GM12878 (cell line): Measurements from ENCODE around the gene GABARAPL2. TPM values are rescaled to one million over a fixed set of nuclear protein-coding genes. Genes with fewer than 3 reads are reported as not detected.

ENCODE experiments used
- ATF7 ChIP-seq: fragments of 450-650 bp; IDR thresholded peaks from 2 replicates; pipeline ENCODE4 v1.6.1; 2016; ENCODE audit warnings: low read depth, mild to moderate bottlenecking
- ESRRA ChIP-seq: IDR thresholded peaks from 2 replicates; pipeline ENCODE4 v1.6.1; 2012; ENCODE audit warnings: mild to moderate bottlenecking, low read length, improper control_type of control experiment
- LARP7 ChIP-seq: fragments of 450-650 bp; IDR thresholded peaks from 2 replicates; pipeline ENCODE4 v1.6.1; 2017; ENCODE audit warnings: mild to moderate bottlenecking
- RAD21 ChIP-seq: IDR thresholded peaks from 2 replicates; pipeline ENCODE4 v1.6.1; 2011; ENCODE audit warnings: mild to moderate bottlenecking, low read depth, low read length, moderate library complexity; ENCODE audit not compliant: insufficient read depth
- RAD51 ChIP-seq: fragments of 450-650 bp; IDR thresholded peaks from 2 replicates; pipeline ENCODE4 v1.6.1; 2016; ENCODE audit warnings: moderate library complexity, mild to moderate bottlenecking, inconsistent platforms
- SIX5 ChIP-seq: IDR thresholded peaks from 2 replicates; pipeline ENCODE4 v1.6.1; 2011; ENCODE audit warnings: mild to moderate bottlenecking, low read depth, low read length, moderate library complexity; ENCODE audit not compliant: severe bottlenecking
- SMAD1 ChIP-seq: fragments of 450-650 bp; IDR thresholded peaks from 2 replicates; pipeline ENCODE4 v1.6.1; 2018; ENCODE audit warnings: mild to moderate bottlenecking, low read depth; ENCODE audit not compliant: partially characterized antibody
- SUZ12 ChIP-seq: fragments of 200-600 bp; sonication (generic); IDR thresholded peaks from one replicate; pipeline ENCODE4 v1.6.1; 2018; ENCODE audit warnings: antibody characterized with exemption, mild to moderate bottlenecking; ENCODE audit not compliant: unreplicated experiment
- TCF3 ChIP-seq: IDR thresholded peaks from 2 replicates; pipeline ENCODE4 v1.6.1; 2012; ENCODE audit warnings: low read depth, mild to moderate bottlenecking, low read length, borderline replicate concordance; ENCODE audit not compliant: insufficient read depth
- polyA plus RNA-seq, 11 experiments: library from polyadenylated mRNA; depleted of rRNA in 4 of 11; unstranded in 6 of 11; stranded (reverse) in 5 of 11; fragments of >200 nt; fragmentation: Nextera tagmentation in 4 of 11; fragmentation: Illumina TruSeq in 1 of 11; extraction: Ambion mirVana in 4 of 11; extraction: Trizol in 1 of 11; gene quantifications; 1 replicate in 1 of 11; 2 replicates in 10 of 11; pipeline versions ENCODE4 v1.2.1 to v1.2.3, GENCODE V29; 2011 to 2016; ENCODE audit warnings: inconsistent platforms in 2 of 11, missing spikeins in 2 of 11, low read depth in 1 of 11
- total RNA-seq, 4 experiments: library from RNA; depleted of rRNA in 3 of 4; stranded (reverse); fragments of >200 nt in 3 of 4; fragmentation: Illumina TruSeq in 1 of 4; extraction: Trizol in 1 of 4; gene quantifications; 2 replicates each; pipeline versions ENCODE4 v1.2.1 to v1.2.3, GENCODE V29; 2013 to 2021
- TF ChIP-seq, protein P1 (sequence below): IDR thresholded peaks from 2 replicates; pipeline ENCODE4 v1.6.1; 2012; ENCODE audit warnings: mild to moderate bottlenecking, low read depth, low read length
- TF ChIP-seq, protein P2 (sequence below): IDR thresholded peaks from 2 replicates; pipeline ENCODE4 v1.6.1; 2011; ENCODE audit warnings: mild to moderate bottlenecking, low read depth, low read length, moderate library complexity; ENCODE audit not compliant: insufficient replicate concordance
- TF ChIP-seq, protein P3 (sequence below): IDR thresholded peaks from 2 replicates; pipeline ENCODE4 v1.6.1; 2012; ENCODE audit warnings: low read depth, low read length, improper control_type of control experiment
- TF ChIP-seq, protein P4 (sequence below): fragments of 450-650 bp; IDR thresholded peaks from 2 replicates; pipeline ENCODE4 v1.6.1; 2017; ENCODE audit warnings: antibody characterized with exemption, mild to moderate bottlenecking, moderate library complexity
- TF ChIP-seq, protein P5 (sequence below): fragments of 450-650 bp; IDR thresholded peaks from 2 replicates; pipeline ENCODE4 v1.6.1; 2017; ENCODE audit warnings: borderline replicate concordance

GABARAPL2 gene
- total and polyA plus RNA-seq, 10 of the 15 experiments (the other 5 are each of a cell fraction or from before 2014, with no cell fraction given): 61.9 to 359 (median 128) TPM

DNA sequence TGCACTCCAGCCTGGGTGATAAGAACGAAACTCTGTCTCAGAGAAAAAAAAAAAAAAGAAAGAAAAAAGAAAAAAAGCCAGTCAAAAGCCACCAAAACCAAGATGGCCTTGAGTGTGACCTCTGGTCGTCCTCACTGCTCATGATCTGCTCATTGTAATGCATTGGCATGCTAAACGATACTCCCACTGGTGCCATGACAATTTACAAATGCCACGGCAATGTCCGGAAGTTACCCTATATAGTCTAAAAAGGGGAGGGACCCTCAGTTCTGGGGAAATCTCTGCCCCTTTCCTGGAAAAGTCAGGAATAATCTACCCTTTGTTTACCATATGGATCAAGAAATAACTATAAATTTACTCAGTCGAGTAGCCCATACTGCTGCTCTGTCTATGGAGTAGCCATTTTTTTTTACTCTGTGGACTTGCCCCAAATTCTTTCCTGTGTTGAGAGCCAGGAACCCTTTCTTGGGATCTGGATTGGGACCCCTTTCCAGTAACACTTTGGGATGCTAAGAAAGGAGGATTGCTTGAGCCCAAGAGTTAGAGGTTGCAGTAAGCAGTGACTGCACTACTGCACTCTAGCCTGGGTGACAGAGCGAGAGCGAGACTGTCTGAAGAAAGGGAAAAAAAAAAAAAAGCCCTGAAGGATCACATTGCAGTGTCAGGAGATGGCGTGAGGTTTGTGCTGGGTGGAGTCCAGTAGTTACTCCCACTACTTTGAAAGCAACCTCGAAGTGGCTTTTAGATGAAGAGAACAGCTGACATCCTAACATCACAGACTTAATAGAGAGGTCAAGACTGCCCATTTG lies 6.4 kb upstream of the GABARAPL2 start (continued):
- TF ChIP-seq, protein P1, sequence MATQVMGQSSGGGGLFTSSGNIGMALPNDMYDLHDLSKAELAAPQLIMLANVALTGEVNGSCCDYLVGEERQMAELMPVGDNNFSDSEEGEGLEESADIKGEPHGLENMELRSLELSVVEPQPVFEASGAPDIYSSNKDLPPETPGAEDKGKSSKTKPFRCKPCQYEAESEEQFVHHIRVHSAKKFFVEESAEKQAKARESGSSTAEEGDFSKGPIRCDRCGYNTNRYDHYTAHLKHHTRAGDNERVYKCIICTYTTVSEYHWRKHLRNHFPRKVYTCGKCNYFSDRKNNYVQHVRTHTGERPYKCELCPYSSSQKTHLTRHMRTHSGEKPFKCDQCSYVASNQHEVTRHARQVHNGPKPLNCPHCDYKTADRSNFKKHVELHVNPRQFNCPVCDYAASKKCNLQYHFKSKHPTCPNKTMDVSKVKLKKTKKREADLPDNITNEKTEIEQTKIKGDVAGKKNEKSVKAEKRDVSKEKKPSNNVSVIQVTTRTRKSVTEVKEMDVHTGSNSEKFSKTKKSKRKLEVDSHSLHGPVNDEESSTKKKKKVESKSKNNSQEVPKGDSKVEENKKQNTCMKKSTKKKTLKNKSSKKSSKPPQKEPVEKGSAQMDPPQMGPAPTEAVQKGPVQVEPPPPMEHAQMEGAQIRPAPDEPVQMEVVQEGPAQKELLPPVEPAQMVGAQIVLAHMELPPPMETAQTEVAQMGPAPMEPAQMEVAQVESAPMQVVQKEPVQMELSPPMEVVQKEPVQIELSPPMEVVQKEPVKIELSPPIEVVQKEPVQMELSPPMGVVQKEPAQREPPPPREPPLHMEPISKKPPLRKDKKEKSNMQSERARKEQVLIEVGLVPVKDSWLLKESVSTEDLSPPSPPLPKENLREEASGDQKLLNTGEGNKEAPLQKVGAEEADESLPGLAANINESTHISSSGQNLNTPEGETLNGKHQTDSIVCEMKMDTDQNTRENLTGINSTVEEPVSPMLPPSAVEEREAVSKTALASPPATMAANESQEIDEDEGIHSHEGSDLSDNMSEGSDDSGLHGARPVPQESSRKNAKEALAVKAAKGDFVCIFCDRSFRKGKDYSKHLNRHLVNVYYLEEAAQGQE: no peak
- TF ChIP-seq, protein P2, sequence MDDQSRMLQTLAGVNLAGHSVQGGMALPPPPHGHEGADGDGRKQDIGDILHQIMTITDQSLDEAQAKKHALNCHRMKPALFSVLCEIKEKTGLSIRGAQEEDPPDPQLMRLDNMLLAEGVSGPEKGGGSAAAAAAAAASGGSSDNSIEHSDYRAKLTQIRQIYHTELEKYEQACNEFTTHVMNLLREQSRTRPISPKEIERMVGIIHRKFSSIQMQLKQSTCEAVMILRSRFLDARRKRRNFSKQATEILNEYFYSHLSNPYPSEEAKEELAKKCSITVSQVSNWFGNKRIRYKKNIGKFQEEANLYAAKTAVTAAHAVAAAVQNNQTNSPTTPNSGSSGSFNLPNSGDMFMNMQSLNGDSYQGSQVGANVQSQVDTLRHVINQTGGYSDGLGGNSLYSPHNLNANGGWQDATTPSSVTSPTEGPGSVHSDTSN: no peak
- TF ChIP-seq ESRRA: no peak
- TF ChIP-seq ATF7: no peak
- TF ChIP-seq SMAD1: no peak
- TF ChIP-seq, protein P3, sequence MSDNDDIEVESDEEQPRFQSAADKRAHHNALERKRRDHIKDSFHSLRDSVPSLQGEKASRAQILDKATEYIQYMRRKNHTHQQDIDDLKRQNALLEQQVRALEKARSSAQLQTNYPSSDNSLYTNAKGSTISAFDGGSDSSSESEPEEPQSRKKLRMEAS: no peak
- TF ChIP-seq, protein P4, sequence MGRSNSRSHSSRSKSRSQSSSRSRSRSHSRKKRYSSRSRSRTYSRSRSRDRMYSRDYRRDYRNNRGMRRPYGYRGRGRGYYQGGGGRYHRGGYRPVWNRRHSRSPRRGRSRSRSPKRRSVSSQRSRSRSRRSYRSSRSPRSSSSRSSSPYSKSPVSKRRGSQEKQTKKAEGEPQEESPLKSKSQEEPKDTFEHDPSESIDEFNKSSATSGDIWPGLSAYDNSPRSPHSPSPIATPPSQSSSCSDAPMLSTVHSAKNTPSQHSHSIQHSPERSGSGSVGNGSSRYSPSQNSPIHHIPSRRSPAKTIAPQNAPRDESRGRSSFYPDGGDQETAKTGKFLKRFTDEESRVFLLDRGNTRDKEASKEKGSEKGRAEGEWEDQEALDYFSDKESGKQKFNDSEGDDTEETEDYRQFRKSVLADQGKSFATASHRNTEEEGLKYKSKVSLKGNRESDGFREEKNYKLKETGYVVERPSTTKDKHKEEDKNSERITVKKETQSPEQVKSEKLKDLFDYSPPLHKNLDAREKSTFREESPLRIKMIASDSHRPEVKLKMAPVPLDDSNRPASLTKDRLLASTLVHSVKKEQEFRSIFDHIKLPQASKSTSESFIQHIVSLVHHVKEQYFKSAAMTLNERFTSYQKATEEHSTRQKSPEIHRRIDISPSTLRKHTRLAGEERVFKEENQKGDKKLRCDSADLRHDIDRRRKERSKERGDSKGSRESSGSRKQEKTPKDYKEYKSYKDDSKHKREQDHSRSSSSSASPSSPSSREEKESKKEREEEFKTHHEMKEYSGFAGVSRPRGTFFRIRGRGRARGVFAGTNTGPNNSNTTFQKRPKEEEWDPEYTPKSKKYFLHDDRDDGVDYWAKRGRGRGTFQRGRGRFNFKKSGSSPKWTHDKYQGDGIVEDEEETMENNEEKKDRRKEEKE: no peak
- TF ChIP-seq, protein P5, sequence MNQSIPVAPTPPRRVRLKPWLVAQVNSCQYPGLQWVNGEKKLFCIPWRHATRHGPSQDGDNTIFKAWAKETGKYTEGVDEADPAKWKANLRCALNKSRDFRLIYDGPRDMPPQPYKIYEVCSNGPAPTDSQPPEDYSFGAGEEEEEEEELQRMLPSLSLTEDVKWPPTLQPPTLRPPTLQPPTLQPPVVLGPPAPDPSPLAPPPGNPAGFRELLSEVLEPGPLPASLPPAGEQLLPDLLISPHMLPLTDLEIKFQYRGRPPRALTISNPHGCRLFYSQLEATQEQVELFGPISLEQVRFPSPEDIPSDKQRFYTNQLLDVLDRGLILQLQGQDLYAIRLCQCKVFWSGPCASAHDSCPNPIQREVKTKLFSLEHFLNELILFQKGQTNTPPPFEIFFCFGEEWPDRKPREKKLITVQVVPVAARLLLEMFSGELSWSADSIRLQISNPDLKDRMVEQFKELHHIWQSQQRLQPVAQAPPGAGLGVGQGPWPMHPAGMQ: no peak
- TF ChIP-seq RAD51: no peak
- TF ChIP-seq TCF3: no peak
- no peak for TF ChIP-seq SUZ12
- no peak for TF ChIP-seq SIX5
- no peak for TF ChIP-seq RAD21
- TF ChIP-seq LARP7: no peak
- TF ChIP-seq, all 136 proteins: peak for 0
